SU-DHL-6 (cell line): ENCODE measurements around the gene CHRM1.

Experiments
- H2AFZ ChIP-seq: fragments of 200-600 bp; sonication (generic); 2 replicates; pipeline ENCODE4 v1.6.1; 2014; ENCODE audit warnings: low read depth, mild to moderate bottlenecking, moderate library complexity, mixed read lengths, antibody characterized with exemption, low read length; ENCODE audit not compliant: severe bottlenecking
- H3F3A ChIP-seq: fragments of 200-600 bp; shearing (Covaris generic); 2 replicates; pipeline ENCODE4 v1.6.0; 2016; ENCODE audit warnings: antibody characterized with exemption, mild to moderate bottlenecking; ENCODE audit not compliant: insufficient read depth
- H3K27ac ChIP-seq: fragments of 200-600 bp; sonication (generic); 2 replicates; pipeline ENCODE4 v1.5.1; 2016; ENCODE audit warnings: low read depth, mild to moderate bottlenecking, low read length, moderate library complexity, mixed read lengths
- H3K27me3 ChIP-seq: fragments of 200-600 bp; sonication (generic), shearing (Covaris generic); 2 replicates; pipeline ENCODE4 v1.6.0; 2014; ENCODE audit warnings: mild to moderate bottlenecking, low read length
- H3K36me3 ChIP-seq: fragments of 200-600 bp; sonication (generic); 2 replicates; pipeline ENCODE4 v1.6.1; 2014; ENCODE audit warnings: mild to moderate bottlenecking, low read length, mixed read lengths
- H3K4me2 ChIP-seq: fragments of 300-600, 200-600 bp; shearing (Covaris generic), sonication (generic); 2 replicates; pipeline ENCODE4 v1.6.0; 2014; ENCODE audit warnings: low read length, low read depth, mild to moderate bottlenecking; ENCODE audit not compliant: poor library complexity, severe bottlenecking
- H3K4me3 ChIP-seq: fragments of 200-600 bp; sonication (generic); 2 replicates; pipeline ENCODE4 v1.5.1; 2014; ENCODE audit warnings: antibody characterized with exemption, low read length, mild to moderate bottlenecking, mixed read lengths; ENCODE audit not compliant: insufficient read depth, poor library complexity, severe bottlenecking
- H3K79me2 ChIP-seq: fragments of 200-600 bp; sonication (generic); 2 replicates; pipeline ENCODE4 v1.6.1; 2014; ENCODE audit warnings: mild to moderate bottlenecking, low read length, moderate library complexity; ENCODE audit not compliant: insufficient read depth
- H3K9ac ChIP-seq: fragments of 200-600 bp; sonication (generic); 2 replicates; pipeline ENCODE4 v1.7.0; 2014; ENCODE audit warnings: mild to moderate bottlenecking, low read length
- H3K9me2 ChIP-seq: fragments of 200-600 bp; sonication (generic); replicated peaks from 2 replicates; pipeline ENCODE4 v1.6.1; 2014; ENCODE audit warnings: low read length; ENCODE audit not compliant: insufficient read depth
- H3K9me3 ChIP-seq: fragments of 200-600 bp; sonication (generic); 2 replicates; pipeline ENCODE4 v1.6.1; 2014; ENCODE audit warnings: low read length, mixed read lengths; ENCODE audit not compliant: insufficient read depth
- H4K20me1 ChIP-seq: fragments of 200-600 bp; sonication (generic); 2 replicates; pipeline ENCODE4 v1.6.1; 2014; ENCODE audit warnings: low read depth, mild to moderate bottlenecking, antibody characterized with exemption, low read length, moderate library complexity, mixed read lengths
- CTCF ChIP-seq: fragments of 200-600 bp; sonication (generic); IDR thresholded peaks from one replicate; pipeline ENCODE4 v1.5.1; 2017; ENCODE audit warnings: antibody characterized with exemption, mild to moderate bottlenecking, low read length, moderate library complexity; ENCODE audit not compliant: insufficient read depth, poor library complexity, severe bottlenecking
- EZH2phosphoT487 ChIP-seq: fragments of 200-600 bp; sonication (generic), shearing (Covaris generic); conservative IDR thresholded peaks from 2 replicates; pipeline ENCODE4 v1.6.1; 2018; ENCODE audit warnings: mild to moderate bottlenecking, antibody characterized with exemption, low read length, moderate library complexity, mixed read lengths

The CHRM1 gene

GRCh38 chr11:62957147-62957546 is 36.0 kb upstream of the CHRM1 start:
- H3K27me3 ChIP-seq: no peaks in the 10 kb centered on the region
- H2AFZ ChIP-seq: no peak overlapping the region
- H4K20me1 ChIP-seq: no peaks in the 10 kb centered on the region
- H3K27ac ChIP-seq: no peak overlapping the region
- no peaks in the 10 kb centered on the region for H3F3A ChIP-seq
- H3K9ac ChIP-seq: no peak overlapping the region
- H3K4me3 ChIP-seq: no peak overlapping the region
- TF ChIP-seq EZH2phosphoT487 (no peak), CTCF (no peak)
- no peaks in the 10 kb centered on the region for H3K79me2 ChIP-seq
- H3K9me2 ChIP-seq: no peaks in the 10 kb centered on the region
- no peaks in the 10 kb centered on the region for H3K36me3 ChIP-seq
- H3K9me3 ChIP-seq: no peaks in the 10 kb centered on the region
- H3K4me2 ChIP-seq: no peak overlapping the region

GRCh38 chr11:62954478-62954877 is 33.3 kb upstream of the CHRM1 start:
- Histone ChIP-seq H3K27me3 (no peaks in the 10 kb centered on the region), H3F3A (no peaks in the 10 kb centered on the region), H3K9me3 (no peaks in the 10 kb centered on the region), H3K4me2 (no peak overlapping the region), H3K36me3 (no peaks in the 10 kb centered on the region), H3K9me2 (no peaks in the 10 kb centered on the region), H3K9ac (no peak overlapping the region), H3K4me3 (no peak overlapping the region), H3K79me2 (no peaks in the 10 kb centered on the region), H4K20me1 (no peaks in the 10 kb centered on the region), H2AFZ (no peak overlapping the region), H3K27ac (no peak overlapping the region)
- TF ChIP-seq EZH2phosphoT487: no peak
- no peak for TF ChIP-seq CTCF

GRCh38 chr11:62953811-62954210 is 32.6 kb upstream of the CHRM1 start:
- no peak overlapping the region for H3K9ac ChIP-seq
- no peaks in the 10 kb centered on the region for H3K9me3 ChIP-seq
- no peak overlapping the region for H3K4me3 ChIP-seq
- H3F3A ChIP-seq: no peaks in the 10 kb centered on the region
- H3K79me2 ChIP-seq: no peaks in the 10 kb centered on the region
- H3K27ac ChIP-seq: no peak overlapping the region
- no peak overlapping the region for H3K4me2 ChIP-seq
- no peaks in the 10 kb centered on the region for H4K20me1 ChIP-seq
- H2AFZ ChIP-seq: no peak overlapping the region
- no peaks in the 10 kb centered on the region for H3K36me3 ChIP-seq
- no peak for TF ChIP-seq EZH2phosphoT487
- no peak for TF ChIP-seq CTCF
- no peaks in the 10 kb centered on the region for H3K9me2 ChIP-seq
- no peaks in the 10 kb centered on the region for H3K27me3 ChIP-seq
